ENCODE results near the gene PIP4K2B.
A peak's percentile ranks its signal among the peaks of the same experiment; 100 is the strongest.

Gene PIP4K2B

GRCh38 chr17:38766341-38766740 is 33.0 kb downstream of the PIP4K2B start:
- Mint-ChIP-seq H3K27ac (ENCODE audit: low read depth) (peak overlapping the region; percentile 48), H3K36me3 (ENCODE audit: insufficient read depth) (peaks cover 56% of the 10 kb centered on the region), H3K9me3 (no peaks in the 10 kb centered on the region), H3K4me3 (no peak overlapping the region), H3K27me3 (no peaks in the 10 kb centered on the region), H3K4me1 (peaks cover 6% of the 10 kb centered on the region)
- no peak for ATAC-seq (replicated peaks; ENCODE audit: extremely low read depth, poor library complexity, severe bottlenecking)
- DNase-seq (ENCODE audit: low spot score in 2 of 2) = no peak

- no peak for DNase-seq (ENCODE audit: low spot score in 2 of 2)
- no peaks in the 10 kb centered on the region for H3K9me3 Mint-ChIP-seq
- H3K4me3 Mint-ChIP-seq = no peak overlapping the region
- no peaks in the 10 kb centered on the region for H3K27me3 Mint-ChIP-seq
- H3K27ac Mint-ChIP-seq (ENCODE audit: low read depth) = peak overlapping the region; percentile 88
- H3K4me1 Mint-ChIP-seq = peaks cover 9% of the 10 kb centered on the region
- H3K36me3 Mint-ChIP-seq (ENCODE audit: insufficient read depth) = peaks cover 82% of the 10 kb centered on the region
- no peak for ATAC-seq (replicated peaks; ENCODE audit: extremely low read depth, poor library complexity, severe bottlenecking)
Measured at GRCh38 chr17:38762231-38762630, 37.1 kb downstream of the PIP4K2B start.

- Mint-ChIP-seq H3K36me3 (ENCODE audit: insufficient read depth) (peaks cover 80% of the 10 kb centered on the region), H3K27ac (ENCODE audit: low read depth) (peak overlapping the region; percentile 88), H3K9me3 (no peaks in the 10 kb centered on the region)
Measured at GRCh38 chr17:38761612-38762011, 37.7 kb downstream of the PIP4K2B start.

GRCh38 chr17:38753071-38753506 is 46.3 kb downstream of the PIP4K2B start:
- H3K36me3 Mint-ChIP-seq (ENCODE audit: insufficient read depth) = peaks cover 53% of the 10 kb centered on the region
- no peak for DNase-seq (ENCODE audit: low spot score in 2 of 2)
- peak overlapping the region; percentile 100 for H3K27ac Mint-ChIP-seq (ENCODE audit: low read depth)
- H3K4me1 Mint-ChIP-seq = peaks cover 46% of the 10 kb centered on the region
- peak overlapping the region; percentile 93 for H3K4me3 Mint-ChIP-seq
- no peak for ATAC-seq (replicated peaks; ENCODE audit: extremely low read depth, poor library complexity, severe bottlenecking)
- H3K9me3 Mint-ChIP-seq = no peaks in the 10 kb centered on the region
- H3K27me3 Mint-ChIP-seq = peaks cover 25% of the 10 kb centered on the region

More at GRCh38 chr17:38761612-38762011, 37.7 kb downstream of the PIP4K2B start:
- Mint-ChIP-seq H3K27me3 (no peaks in the 10 kb centered on the region), H3K4me3 (no peak overlapping the region), H3K4me1 (peaks cover 9% of the 10 kb centered on the region)
- DNase-seq (ENCODE audit: low spot score in 2 of 2) (no peak), ATAC-seq (replicated peaks; ENCODE audit: extremely low read depth, poor library complexity, severe bottlenecking) (no peak)

GRCh38 chr17:38752308-38753070 is 46.9 kb downstream of the PIP4K2B start, which contains the start of gene PSMB3:
PSMB3 (plus strand) TSS chr17:38752741; CDS start chr17:38752827, 86 bp downstream.
- Mint-ChIP-seq H3K27ac (ENCODE audit: low read depth) (peak within 1 kb of the TSS; percentile 100), H3K4me1 (peaks cover 46% of the 10 kb centered on the region), H3K4me3 (peak within 1 kb of the TSS; percentile 93), H3K9me3 (no peaks in the 10 kb centered on the region), H3K36me3 (ENCODE audit: insufficient read depth) (peaks cover 49% of the 10 kb centered on the region), H3K27me3 (peaks cover 25% of the 10 kb centered on the region)
- peak; percentile 91 for ATAC-seq (replicated peaks; ENCODE audit: extremely low read depth, poor library complexity, severe bottlenecking)
- peak; percentile 83 to 93 for DNase-seq (ENCODE audit: low spot score in 2 of 2)

GRCh38 chr17:38751808-38752307 is 47.5 kb downstream of the PIP4K2B start:
- Mint-ChIP-seq H3K4me1 (peaks cover 47% of the 10 kb centered on the region), H3K27ac (ENCODE audit: low read depth) (peak overlapping the region; percentile 100), H3K4me3 (peak overlapping the region; percentile 93), H3K27me3 (peaks cover 30% of the 10 kb centered on the region), H3K36me3 (ENCODE audit: insufficient read depth) (peaks cover 45% of the 10 kb centered on the region), H3K9me3 (no peaks in the 10 kb centered on the region)
- peak; percentile 70 for ATAC-seq (replicated peaks; ENCODE audit: extremely low read depth, poor library complexity, severe bottlenecking)
- peak; percentile 84 to 89 for DNase-seq (ENCODE audit: low spot score in 2 of 2)

- peaks cover 52% of the 10 kb centered on the region for H3K4me1 Mint-ChIP-seq
- H3K36me3 Mint-ChIP-seq (ENCODE audit: insufficient read depth) = peaks cover 42% of the 10 kb centered on the region
Measured at GRCh38 chr17:38751144-38751807, 48.1 kb downstream of the PIP4K2B start.

GRCh38 chr17:38750312-38751121 is 48.8 kb downstream of the PIP4K2B start:
- Mint-ChIP-seq H3K9me3 (no peaks in the 10 kb centered on the region), H3K4me3 (peak overlapping the region; percentile 93), H3K36me3 (ENCODE audit: insufficient read depth) (peaks cover 35% of the 10 kb centered on the region), H3K27ac (ENCODE audit: low read depth) (peak overlapping the region; percentile 100), H3K27me3 (peaks cover 43% of the 10 kb centered on the region), H3K4me1 (peaks cover 58% of the 10 kb centered on the region)
- ATAC-seq (replicated peaks; ENCODE audit: extremely low read depth, poor library complexity, severe bottlenecking) (no peak), DNase-seq (ENCODE audit: low spot score in 2 of 2) (no peak)

More at GRCh38 chr17:38751144-38751807, 48.1 kb downstream of the PIP4K2B start:
- Mint-ChIP-seq H3K27ac (ENCODE audit: low read depth) (peak overlapping the region; percentile 100), H3K4me3 (peak overlapping the region; percentile 93), H3K9me3 (no peaks in the 10 kb centered on the region), H3K27me3 (peaks cover 35% of the 10 kb centered on the region)
- ATAC-seq (replicated peaks; ENCODE audit: extremely low read depth, poor library complexity, severe bottlenecking) = no peak
- DNase-seq (ENCODE audit: low spot score in 2 of 2) = no peak

- Mint-ChIP-seq H3K4me3 (peak overlapping the region; percentile 93), H3K36me3 (ENCODE audit: insufficient read depth) (peaks cover 33% of the 10 kb centered on the region), H3K27ac (ENCODE audit: low read depth) (no peak overlapping the region), H3K4me1 (peaks cover 58% of the 10 kb centered on the region), H3K27me3 (peaks cover 48% of the 10 kb centered on the region), H3K9me3 (no peaks in the 10 kb centered on the region)
- no peak for ATAC-seq (replicated peaks; ENCODE audit: extremely low read depth, poor library complexity, severe bottlenecking)
- no peak for DNase-seq (ENCODE audit: low spot score in 2 of 2)
Measured at GRCh38 chr17:38750044-38750311, 49.4 kb downstream of the PIP4K2B start.

GRCh38 chr17:38749223-38750043 is 49.9 kb downstream of the PIP4K2B start:
- Mint-ChIP-seq H3K27ac (ENCODE audit: low read depth) (no peak overlapping the region), H3K36me3 (ENCODE audit: insufficient read depth) (peaks cover 29% of the 10 kb centered on the region), H3K27me3 (peaks cover 54% of the 10 kb centered on the region), H3K4me1 (peaks cover 53% of the 10 kb centered on the region), H3K9me3 (no peaks in the 10 kb centered on the region), H3K4me3 (peak overlapping the region; percentile 93)
- ATAC-seq (replicated peaks; ENCODE audit: extremely low read depth, poor library complexity, severe bottlenecking) (no peak), DNase-seq (ENCODE audit: low spot score in 2 of 2) (no peak)

GRCh38 chr17:38748892-38749222 is 50.5 kb downstream of the PIP4K2B start:
- Mint-ChIP-seq H3K4me1 (peaks cover 49% of the 10 kb centered on the region), H3K36me3 (ENCODE audit: insufficient read depth) (peaks cover 28% of the 10 kb centered on the region), H3K4me3 (peak overlapping the region; percentile 93), H3K9me3 (no peaks in the 10 kb centered on the region), H3K27me3 (peaks cover 60% of the 10 kb centered on the region), H3K27ac (ENCODE audit: low read depth) (no peak overlapping the region)
- DNase-seq (ENCODE audit: low spot score in 2 of 2) (no peak), ATAC-seq (replicated peaks; ENCODE audit: extremely low read depth, poor library complexity, severe bottlenecking) (no peak)
